Measurements from ENCODE around the gene ZNF354C. TPM values are rescaled to one million over a fixed set of nuclear protein-coding genes. Genes with fewer than 3 reads are reported as not detected.
A peak's percentile ranks its signal among the peaks of the same experiment; 100 is the strongest.

ZNF354C gene
- total RNA-seq, 6 donors from 2014 or later, result 2.6 to 6.8 (median 4.1) TPM

DNA sequence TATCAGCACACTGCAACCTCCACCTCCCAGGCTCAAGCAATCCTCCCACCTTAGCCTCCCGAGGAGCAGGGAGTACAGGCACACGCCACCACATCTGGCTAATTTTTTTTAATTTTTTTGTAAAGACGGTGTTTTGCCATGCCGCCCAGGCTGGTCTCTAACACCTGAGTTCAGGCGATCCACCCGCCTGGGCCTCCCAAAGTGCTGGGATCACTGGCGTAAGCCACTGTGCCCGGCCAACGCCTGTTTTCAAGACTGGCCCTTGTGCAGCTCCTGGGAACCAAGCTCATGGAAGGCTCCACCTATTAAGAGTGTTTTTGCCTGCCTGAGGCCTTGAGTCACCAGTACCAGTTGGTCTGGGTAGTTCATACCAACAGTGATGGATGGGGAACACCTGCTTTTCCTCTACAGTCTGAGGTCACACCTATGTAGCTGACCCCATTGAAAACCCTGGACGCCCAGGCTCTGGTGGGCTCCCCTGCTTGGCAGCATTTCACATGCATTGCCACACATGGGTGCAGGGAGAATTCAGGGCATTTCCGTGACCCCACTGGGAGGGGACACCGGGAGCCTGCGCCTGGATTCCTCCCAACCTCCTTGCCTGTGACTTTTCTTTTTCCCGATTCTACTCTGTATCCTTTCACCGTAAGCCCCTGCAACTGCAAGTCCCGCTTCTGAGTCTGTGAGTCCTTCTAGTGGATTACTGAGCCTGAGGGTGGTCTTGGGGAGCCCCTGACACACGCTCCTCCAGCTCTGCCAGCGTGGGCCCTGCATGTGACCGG lies 63.5 kb downstream of the ZNF354C start:
- no peak overlapping the region for H3K4me3 ChIP-seq
- H3K36me3 ChIP-seq, result peaks cover 0 to 6% (median 0%) of the 10 kb centered on the region in 4 donors
- H3K9me3 ChIP-seq, result peaks cover 0 to 17% (median 0%) of the 10 kb centered on the region in 4 donors
- H3K27me3 ChIP-seq, result no peaks in the 10 kb centered on the region
- H3K4me1 ChIP-seq, result no peaks in the 10 kb centered on the region
- 91 to 95% methylated on average over 19 of the region's 19 CpGs for WGBS, 2 donors
- DNase-seq, result peak in 1 of 2 donors; percentile 30
- no peak for ATAC-seq (ENCODE audit: low FRiP score in 2 of 2)
- TF ChIP-seq POLR2A (IDR thresholded peaks at IDR 0.05) (no peak), EP300 (IDR thresholded peaks at IDR 0.05) (no peak), POLR2AphosphoS5 (IDR thresholded peaks at IDR 0.05) (no peak)
- TF ChIP-seq, protein P1, sequence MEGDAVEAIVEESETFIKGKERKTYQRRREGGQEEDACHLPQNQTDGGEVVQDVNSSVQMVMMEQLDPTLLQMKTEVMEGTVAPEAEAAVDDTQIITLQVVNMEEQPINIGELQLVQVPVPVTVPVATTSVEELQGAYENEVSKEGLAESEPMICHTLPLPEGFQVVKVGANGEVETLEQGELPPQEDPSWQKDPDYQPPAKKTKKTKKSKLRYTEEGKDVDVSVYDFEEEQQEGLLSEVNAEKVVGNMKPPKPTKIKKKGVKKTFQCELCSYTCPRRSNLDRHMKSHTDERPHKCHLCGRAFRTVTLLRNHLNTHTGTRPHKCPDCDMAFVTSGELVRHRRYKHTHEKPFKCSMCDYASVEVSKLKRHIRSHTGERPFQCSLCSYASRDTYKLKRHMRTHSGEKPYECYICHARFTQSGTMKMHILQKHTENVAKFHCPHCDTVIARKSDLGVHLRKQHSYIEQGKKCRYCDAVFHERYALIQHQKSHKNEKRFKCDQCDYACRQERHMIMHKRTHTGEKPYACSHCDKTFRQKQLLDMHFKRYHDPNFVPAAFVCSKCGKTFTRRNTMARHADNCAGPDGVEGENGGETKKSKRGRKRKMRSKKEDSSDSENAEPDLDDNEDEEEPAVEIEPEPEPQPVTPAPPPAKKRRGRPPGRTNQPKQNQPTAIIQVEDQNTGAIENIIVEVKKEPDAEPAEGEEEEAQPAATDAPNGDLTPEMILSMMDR (IDR thresholded peaks at IDR 0.05), result no peak
- H3K27ac ChIP-seq, result no peak overlapping the region

GRCh38 chr5:179124273-179124852 lies 64.2 kb downstream of the ZNF354C start:
- no peak for TF ChIP-seq POLR2A (IDR thresholded peaks at IDR 0.05)
- TF ChIP-seq, protein P1 (IDR thresholded peaks at IDR 0.05), result no peak
- no peak for TF ChIP-seq POLR2AphosphoS5 (IDR thresholded peaks at IDR 0.05)
- no peak for TF ChIP-seq EP300 (IDR thresholded peaks at IDR 0.05)
- Histone ChIP-seq H3K9me3 (peaks cover 0 to 17% (median 0%) of the 10 kb centered on the region in 4 donors), H3K36me3 (peaks cover 0 to 9% (median under 1%) of the 10 kb centered on the region in 4 donors), H3K4me3 (no peak overlapping the region), H3K4me1 (no peaks in the 10 kb centered on the region), H3K27ac (no peak overlapping the region), H3K27me3 (no peaks in the 10 kb centered on the region)
- WGBS, 2 donors, result 80 to 93% methylated on average over 11 to 21 of the region's 21 CpGs
- ATAC-seq (ENCODE audit: low FRiP score in 2 of 2) (no peak), DNase-seq (no peak)

- Histone ChIP-seq H3K4me1 (no peaks in the 10 kb centered on the region), H3K4me3 (no peak overlapping the region), H3K36me3 (peaks cover 0 to 9% (median 4%) of the 10 kb centered on the region in 4 donors), H3K27me3 (no peaks in the 10 kb centered on the region), H3K9me3 (peaks cover 0 to 17% (median 0%) of the 10 kb centered on the region in 4 donors), H3K27ac (no peak overlapping the region)
- ATAC-seq (ENCODE audit: low FRiP score in 2 of 2) (no peak), DNase-seq (peak in 1 of 2 donors; percentile 68)
- 86 to 93% methylated on average over 15 to 27 of the region's 43 CpGs for WGBS, 2 donors
- TF ChIP-seq POLR2AphosphoS5 (IDR thresholded peaks at IDR 0.05) (no peak), POLR2A (IDR thresholded peaks at IDR 0.05) (no peak), EP300 (IDR thresholded peaks at IDR 0.05) (no peak)
- TF ChIP-seq, protein P1 (IDR thresholded peaks at IDR 0.05), result no peak
Measured at GRCh38 chr5:179124853-179125788, 64.9 kb downstream of the ZNF354C start.

DNA sequence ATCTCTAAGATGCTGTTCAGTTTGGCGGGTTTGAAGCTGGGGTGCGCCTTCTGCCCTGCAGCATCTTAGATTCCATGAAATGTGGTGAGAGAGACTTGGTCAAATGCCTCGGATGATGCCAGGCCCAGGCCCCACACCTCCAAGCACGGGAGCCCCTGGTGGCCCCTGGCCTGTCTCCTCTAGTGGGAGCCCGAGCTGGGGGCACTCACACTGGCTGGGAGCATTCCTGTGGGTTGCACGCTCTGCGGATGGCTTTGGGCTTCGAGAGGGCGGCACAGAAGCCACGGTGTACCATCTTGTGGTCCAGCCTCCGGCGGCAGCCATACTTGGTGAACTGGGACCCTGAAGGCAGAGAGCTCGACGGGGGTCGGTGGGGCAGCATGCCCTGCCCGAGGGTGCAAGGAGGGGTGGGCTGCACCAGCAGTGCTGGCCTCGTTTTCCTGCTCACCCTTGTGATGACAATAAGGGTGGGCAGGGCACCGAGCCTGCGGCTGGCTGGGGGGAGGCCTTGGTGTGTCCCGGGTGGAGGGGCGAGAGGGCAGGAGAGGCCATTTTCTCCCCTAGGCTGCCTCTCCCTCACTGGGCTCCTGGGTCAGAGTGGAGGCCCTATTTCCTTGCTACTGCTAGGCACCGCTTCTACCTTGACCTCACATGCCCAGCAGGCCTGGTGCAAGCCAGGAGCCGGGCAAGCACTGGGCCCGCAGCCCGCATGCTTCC lies 65.8 kb downstream of the ZNF354C start:
- DNase-seq, result peak in 1 of 2 donors; percentile 69
- no peaks in the 10 kb centered on the region for H3K27me3 ChIP-seq
- H3K4me1 ChIP-seq, result no peaks in the 10 kb centered on the region
- no peak overlapping the region for H3K27ac ChIP-seq
- TF ChIP-seq, protein P1 (IDR thresholded peaks at IDR 0.05), result no peak
- TF ChIP-seq POLR2AphosphoS5 (IDR thresholded peaks at IDR 0.05) (no peak), POLR2A (IDR thresholded peaks at IDR 0.05) (no peak)
- peaks cover 0 to 9% (median 0%) of the 10 kb centered on the region in 4 donors for H3K9me3 ChIP-seq
- WGBS, 2 donors, result 92 to 100% methylated on average over 1 to 24 of the region's 25 CpGs
- H3K36me3 ChIP-seq, result peaks cover 0 to 9% (median 4%) of the 10 kb centered on the region in 4 donors
- ATAC-seq (ENCODE audit: low FRiP score in 2 of 2), result no peak
- no peak overlapping the region for H3K4me3 ChIP-seq
